ENCODE measurements around the gene TMEM108.

Gene TMEM108

GRCh38 chr3:133227813-133228212 is 189.6 kb downstream of the TMEM108 start:
- Histone ChIP-seq H3K4me3 (ENCODE audit: low read depth, low read length) (no peak overlapping the region), H3K9me3 (ENCODE audit: control insufficient read depth, insufficient read depth, low read depth, low read length) (no peaks in the 10 kb centered on the region), H3K36me3 (ENCODE audit: control insufficient read depth, insufficient read depth, low read length) (no peaks in the 10 kb centered on the region), H3K9ac (ENCODE audit: low read length) (no peak overlapping the region), H3K27me3 (ENCODE audit: control insufficient read depth, insufficient read depth, low read length) (no peaks in the 10 kb centered on the region), H3K4me1 (ENCODE audit: control insufficient read depth, insufficient read depth, low read length) (no peaks in the 10 kb centered on the region), H3K27ac (ENCODE audit: low read depth, low read length) (no peak overlapping the region)

GRCh38 chr3:133230195-133230594 is 192.0 kb downstream of the TMEM108 start:
- no peak overlapping the region for H3K9ac ChIP-seq (ENCODE audit: low read length)
- H3K36me3 ChIP-seq (ENCODE audit: control insufficient read depth, insufficient read depth, low read length), result no peaks in the 10 kb centered on the region
- H3K27me3 ChIP-seq (ENCODE audit: control insufficient read depth, insufficient read depth, low read length), result no peaks in the 10 kb centered on the region
- no peak overlapping the region for H3K4me3 ChIP-seq (ENCODE audit: low read depth, low read length)
- no peaks in the 10 kb centered on the region for H3K4me1 ChIP-seq (ENCODE audit: control insufficient read depth, insufficient read depth, low read length)
- H3K9me3 ChIP-seq (ENCODE audit: control insufficient read depth, insufficient read depth, low read depth, low read length), result no peaks in the 10 kb centered on the region
- no peak overlapping the region for H3K27ac ChIP-seq (ENCODE audit: low read depth, low read length)

DNA sequence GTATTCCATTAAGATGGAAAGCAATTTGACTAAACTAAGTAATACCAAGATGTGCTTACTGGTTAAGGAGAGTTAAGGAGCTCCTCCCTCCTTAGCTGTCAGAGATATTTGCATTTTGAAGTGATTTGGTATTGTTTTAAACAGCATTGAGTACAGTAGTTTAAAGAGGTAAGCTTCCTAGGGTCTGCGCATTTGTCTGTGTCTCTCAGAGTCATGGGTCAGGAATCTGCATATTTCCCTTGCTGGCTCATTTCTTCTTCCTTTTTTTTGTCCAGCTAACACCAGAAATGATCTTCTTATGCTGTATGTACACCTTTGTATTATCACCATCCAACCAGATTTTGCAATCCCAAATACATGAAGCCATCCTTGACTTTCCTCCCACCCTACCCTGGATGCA is 198.7 kb downstream of the TMEM108 start:
- H3K36me3 ChIP-seq (ENCODE audit: control insufficient read depth, insufficient read depth, low read length), result no peaks in the 10 kb centered on the region
- no peak overlapping the region for H3K4me3 ChIP-seq (ENCODE audit: low read depth, low read length)
- 0 out of 2 replicates have a peak, but pooled peaks cover 3% of the 10 kb centered on the region for H3K9me3 ChIP-seq (ENCODE audit: control insufficient read depth, insufficient read depth, low read depth, low read length)
- H3K4me1 ChIP-seq (ENCODE audit: control insufficient read depth, insufficient read depth, low read length), result no peaks in the 10 kb centered on the region
- H3K27me3 ChIP-seq (ENCODE audit: control insufficient read depth, insufficient read depth, low read length), result no peaks in the 10 kb centered on the region
- H3K9ac ChIP-seq (ENCODE audit: low read length), result no peak overlapping the region
- no peak overlapping the region for H3K27ac ChIP-seq (ENCODE audit: low read depth, low read length)

DNA sequence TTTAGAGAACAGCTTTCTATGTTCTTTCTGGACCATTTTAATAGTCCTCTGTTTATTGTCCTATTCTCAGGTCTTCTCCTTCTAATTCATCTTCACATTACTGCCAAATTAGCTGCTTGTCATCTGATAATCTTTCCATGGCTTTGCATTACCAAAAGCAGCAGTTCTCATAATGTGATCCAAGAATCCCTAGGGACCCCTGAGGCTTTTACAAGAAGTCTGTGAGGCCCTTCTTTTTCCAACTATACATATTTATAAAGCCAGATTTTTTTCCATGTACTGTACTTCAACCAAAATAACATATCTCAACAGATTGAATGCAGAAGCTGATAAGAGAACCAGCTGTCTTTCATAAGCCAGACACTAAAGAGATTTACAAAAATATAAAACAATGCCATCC is 199.2 kb downstream of the TMEM108 start:
- no peaks in the 10 kb centered on the region for H3K4me1 ChIP-seq (ENCODE audit: control insufficient read depth, insufficient read depth, low read length)
- no peak overlapping the region for H3K27ac ChIP-seq (ENCODE audit: low read depth, low read length)
- H3K36me3 ChIP-seq (ENCODE audit: control insufficient read depth, insufficient read depth, low read length), result no peaks in the 10 kb centered on the region
- no peak overlapping the region for H3K4me3 ChIP-seq (ENCODE audit: low read depth, low read length)
- no peaks in the 10 kb centered on the region for H3K27me3 ChIP-seq (ENCODE audit: control insufficient read depth, insufficient read depth, low read length)
- H3K9me3 ChIP-seq (ENCODE audit: control insufficient read depth, insufficient read depth, low read depth, low read length), result 0 out of 2 replicates have a peak, but pooled peaks cover 3% of the 10 kb centered on the region
- no peak overlapping the region for H3K9ac ChIP-seq (ENCODE audit: low read length)

DNA sequence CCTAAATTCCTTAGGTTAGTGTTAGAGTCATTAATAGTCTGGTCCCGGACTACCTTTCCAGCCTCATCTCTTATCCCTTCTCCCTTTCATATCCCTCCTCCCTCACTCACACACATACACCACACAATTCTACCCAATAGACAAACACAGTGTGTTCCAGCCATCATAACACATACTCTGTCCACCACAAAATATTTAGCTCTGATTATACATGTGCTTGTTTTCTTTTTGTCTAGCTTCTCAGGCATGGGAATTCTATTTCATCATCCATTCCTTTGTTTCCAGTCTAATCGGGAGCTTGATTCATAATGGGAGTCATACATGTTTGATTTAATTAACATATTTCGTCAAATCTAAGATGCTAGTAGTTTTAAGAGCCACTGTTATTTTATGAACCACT is 199.8 kb downstream of the TMEM108 start:
- Histone ChIP-seq H3K9ac (ENCODE audit: low read length) (no peak overlapping the region), H3K27ac (ENCODE audit: low read depth, low read length) (no peak overlapping the region), H3K4me3 (ENCODE audit: low read depth, low read length) (no peak overlapping the region), H3K4me1 (ENCODE audit: control insufficient read depth, insufficient read depth, low read length) (no peaks in the 10 kb centered on the region), H3K36me3 (ENCODE audit: control insufficient read depth, insufficient read depth, low read length) (no peaks in the 10 kb centered on the region), H3K9me3 (ENCODE audit: control insufficient read depth, insufficient read depth, low read depth, low read length) (0 out of 2 replicates have a peak, but pooled peaks cover 3% of the 10 kb centered on the region), H3K27me3 (ENCODE audit: control insufficient read depth, insufficient read depth, low read length) (no peaks in the 10 kb centered on the region)

GRCh38 chr3:133246119-133246518 is 207.9 kb downstream of the TMEM108 start:
- no peaks in the 10 kb centered on the region for H3K9me3 ChIP-seq (ENCODE audit: control insufficient read depth, insufficient read depth, low read depth, low read length)
- H3K4me3 ChIP-seq (ENCODE audit: low read depth, low read length), result no peak overlapping the region
- H3K27ac ChIP-seq (ENCODE audit: low read depth, low read length), result no peak overlapping the region

DNA sequence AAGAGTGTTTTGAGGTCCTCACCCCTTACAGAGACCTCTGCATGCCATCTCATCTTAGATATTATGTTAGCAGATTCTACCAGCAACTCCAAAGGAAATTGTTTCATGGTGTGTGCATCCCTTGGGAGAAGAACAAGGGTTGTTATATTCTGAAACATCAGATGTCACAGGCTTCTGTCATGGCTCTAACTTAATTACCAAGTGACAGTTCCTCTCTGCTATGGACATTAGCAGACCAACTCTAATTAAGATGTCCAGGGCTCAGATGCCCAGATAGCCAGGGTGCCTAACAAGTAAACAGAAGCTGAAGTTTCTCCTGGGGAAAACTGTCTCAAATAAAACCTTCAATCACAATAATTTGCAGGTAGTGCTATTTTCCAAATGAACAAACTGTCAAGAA is 208.6 kb downstream of the TMEM108 start:
- H3K4me1 ChIP-seq (ENCODE audit: control insufficient read depth, insufficient read depth, low read length), result peaks cover 3% of the 10 kb centered on the region; the same call in 1 of the 2 replicates
- no peak overlapping the region for H3K9ac ChIP-seq (ENCODE audit: low read length)
- no peaks in the 10 kb centered on the region for H3K9me3 ChIP-seq (ENCODE audit: control insufficient read depth, insufficient read depth, low read depth, low read length)
- H3K4me3 ChIP-seq (ENCODE audit: low read depth, low read length), result no peak overlapping the region
- no peaks in the 10 kb centered on the region for H3K36me3 ChIP-seq (ENCODE audit: control insufficient read depth, insufficient read depth, low read length)
- no peak overlapping the region for H3K27ac ChIP-seq (ENCODE audit: low read depth, low read length)
- H3K27me3 ChIP-seq (ENCODE audit: control insufficient read depth, insufficient read depth, low read length), result no peaks in the 10 kb centered on the region

More at GRCh38 chr3:133246119-133246518, 207.9 kb downstream of the TMEM108 start:
- Histone ChIP-seq H3K27me3 (ENCODE audit: control insufficient read depth, insufficient read depth, low read length) (no peaks in the 10 kb centered on the region), H3K4me1 (ENCODE audit: control insufficient read depth, insufficient read depth, low read length) (peaks cover 3% of the 10 kb centered on the region; the same call in 1 of the 2 replicates), H3K36me3 (ENCODE audit: control insufficient read depth, insufficient read depth, low read length) (no peaks in the 10 kb centered on the region), H3K9ac (ENCODE audit: low read length) (no peak overlapping the region)

- Histone ChIP-seq H3K4me3 (ENCODE audit: low read depth, low read length) (no peak overlapping the region), H3K9ac (ENCODE audit: low read length) (no peak overlapping the region), H3K27me3 (ENCODE audit: control insufficient read depth, insufficient read depth, low read length) (no peaks in the 10 kb centered on the region), H3K36me3 (ENCODE audit: control insufficient read depth, insufficient read depth, low read length) (no peaks in the 10 kb centered on the region), H3K9me3 (ENCODE audit: control insufficient read depth, insufficient read depth, low read depth, low read length) (no peaks in the 10 kb centered on the region), H3K27ac (ENCODE audit: low read depth, low read length) (no peak overlapping the region), H3K4me1 (ENCODE audit: control insufficient read depth, insufficient read depth, low read length) (peaks cover 3% of the 10 kb centered on the region; the same call in 1 of the 2 replicates)
Measured at GRCh38 chr3:133248389-133248788, 210.2 kb downstream of the TMEM108 start.

DNA sequence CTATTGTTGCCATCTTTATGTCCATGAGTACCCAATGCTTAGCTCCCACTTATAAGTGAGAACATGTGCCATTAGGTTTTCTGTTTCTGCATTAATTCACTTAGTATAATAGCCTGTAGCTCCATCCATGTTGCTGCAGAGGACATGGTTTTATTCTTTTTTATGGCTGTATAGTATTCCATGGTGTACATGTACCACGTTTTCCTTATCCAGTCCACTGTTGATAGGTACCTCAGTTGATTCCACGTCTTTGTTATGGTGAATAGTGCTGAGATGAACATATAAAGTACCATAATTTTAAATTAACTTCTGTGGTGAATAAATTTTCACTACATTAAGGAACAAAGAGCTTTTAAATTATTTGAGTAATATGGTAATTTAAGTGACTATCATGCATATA is 211.3 kb downstream of the TMEM108 start:
- Histone ChIP-seq H3K9ac (ENCODE audit: low read length) (no peak overlapping the region), H3K36me3 (ENCODE audit: control insufficient read depth, insufficient read depth, low read length) (no peaks in the 10 kb centered on the region), H3K9me3 (ENCODE audit: control insufficient read depth, insufficient read depth, low read depth, low read length) (no peaks in the 10 kb centered on the region), H3K4me3 (ENCODE audit: low read depth, low read length) (no peak overlapping the region), H3K4me1 (ENCODE audit: control insufficient read depth, insufficient read depth, low read length) (peaks cover 3% of the 10 kb centered on the region; the same call in 1 of the 2 replicates), H3K27ac (ENCODE audit: low read depth, low read length) (no peak overlapping the region), H3K27me3 (ENCODE audit: control insufficient read depth, insufficient read depth, low read length) (no peaks in the 10 kb centered on the region)

- Histone ChIP-seq H3K27ac (ENCODE audit: low read depth, low read length) (no peak overlapping the region), H3K4me3 (ENCODE audit: low read depth, low read length) (no peak overlapping the region), H3K9me3 (ENCODE audit: control insufficient read depth, insufficient read depth, low read depth, low read length) (no peaks in the 10 kb centered on the region), H3K36me3 (ENCODE audit: control insufficient read depth, insufficient read depth, low read length) (no peaks in the 10 kb centered on the region), H3K27me3 (ENCODE audit: control insufficient read depth, insufficient read depth, low read length) (no peaks in the 10 kb centered on the region), H3K9ac (ENCODE audit: low read length) (no peak overlapping the region), H3K4me1 (ENCODE audit: control insufficient read depth, insufficient read depth, low read length) (no peaks in the 10 kb centered on the region)
Measured at GRCh38 chr3:133254151-133254550, 216.0 kb downstream of the TMEM108 start.

- Histone ChIP-seq H3K4me1 (ENCODE audit: control insufficient read depth, insufficient read depth, low read length) (no peaks in the 10 kb centered on the region), H3K27ac (ENCODE audit: low read depth, low read length) (no peak overlapping the region), H3K36me3 (ENCODE audit: control insufficient read depth, insufficient read depth, low read length) (no peaks in the 10 kb centered on the region), H3K9ac (ENCODE audit: low read length) (no peak overlapping the region), H3K27me3 (ENCODE audit: control insufficient read depth, insufficient read depth, low read length) (no peaks in the 10 kb centered on the region), H3K9me3 (ENCODE audit: control insufficient read depth, insufficient read depth, low read depth, low read length) (no peaks in the 10 kb centered on the region), H3K4me3 (ENCODE audit: low read depth, low read length) (no peak overlapping the region)
Measured at GRCh38 chr3:133254716-133255115, 216.5 kb downstream of the TMEM108 start.

Measured in HUES6 (cell line).